HG03442 (cell line): Measurements from ENCODE around the gene SLC25A10.
"Not testable (repeated sequence)": the region's sequence is repeated elsewhere in the genome, so short reads cannot be mapped to it uniquely, and the experiment has no call there.

Source experiments
- ATAC-seq: cut with Tn5 transposase; IDR thresholded peaks from one replicate; pipeline ENCODE4 v1.9.1; 2021; ENCODE audit warnings: mild to moderate bottlenecking, moderate library complexity; ENCODE audit not compliant: unreplicated experiment

The SLC25A10 gene

GRCh38 chr17:81719410-81720266 lies 7.6 kb downstream of the SLC25A10 start:
- no peak for ATAC-seq

- ATAC-seq = no peak
These were observed 8.4 kb downstream of the SLC25A10 start for GRCh38 chr17:81720267-81721071.

- ATAC-seq = no peak
These were observed 10.4 kb downstream of the SLC25A10 start for GRCh38 chr17:81722184-81723120.

- no peak for ATAC-seq
These were observed 11.6 kb downstream of the SLC25A10 start for GRCh38 chr17:81723651-81724209.

- no peak for ATAC-seq
These were observed 13.4 kb downstream of the SLC25A10 start for GRCh38 chr17:81725439-81725838.

- no peak for ATAC-seq
These were observed 13.9 kb downstream of the SLC25A10 start for GRCh38 chr17:81726004-81726403.

GRCh38 chr17:81727324-81728031 lies 15.4 kb downstream of the SLC25A10 start:
- ATAC-seq = no peak

- peak; percentile 44 for ATAC-seq
These were observed 21.7 kb downstream of the SLC25A10 start for GRCh38 chr17:81733507-81734404.

GRCh38 chr17:81734405-81735263 lies 22.6 kb downstream of the SLC25A10 start:
- ATAC-seq = no peak

- ATAC-seq = no peak
These were observed 23.4 kb downstream of the SLC25A10 start for GRCh38 chr17:81735264-81736102.

GRCh38 chr17:81737947-81738800 lies 26.1 kb downstream of the SLC25A10 start:
- ATAC-seq = no peak

GRCh38 chr17:81738801-81739393 lies 26.8 kb downstream of the SLC25A10 start:
- no peak for ATAC-seq

GRCh38 chr17:81739593-81739992 lies 27.5 kb downstream of the SLC25A10 start:
- not testable (repeated sequence) for ATAC-seq

GRCh38 chr17:81740395-81740961 lies 28.4 kb downstream of the SLC25A10 start:
- ATAC-seq = no peak

GRCh38 chr17:81741049-81741593 lies 29.0 kb downstream of the SLC25A10 start:
- ATAC-seq = no peak
